ENCODE measurements around the gene LCN15.
"Not testable (repeated sequence)": the region's sequence is repeated elsewhere in the genome, so short reads cannot be mapped to it uniquely, and the experiment has no call there.

The LCN15 gene

GRCh38 chr9:136794281-136794999 lies 30.1 kb upstream of the LCN15 start:
- DNase-seq (ENCODE audit: low spot score), result no peak

GRCh38 chr9:136793086-136793946 lies 29.0 kb upstream of the LCN15 start:
- DNase-seq (ENCODE audit: low spot score), result no peak

GRCh38 chr9:136792321-136793085 lies 28.2 kb upstream of the LCN15 start:
- no peak for DNase-seq (ENCODE audit: low spot score)

GRCh38 chr9:136791516-136792276 lies 27.4 kb upstream of the LCN15 start:
- DNase-seq (ENCODE audit: low spot score), result peak; percentile 78

GRCh38 chr9:136790640-136791515 lies 26.6 kb upstream of the LCN15 start, which contains the start of gene TMEM141:
Gene TMEM141, plus strand, starts transcription at chr9:136791344. Its CDS starts 27 bp downstream, at chr9:136791371.
- DNase-seq (ENCODE audit: low spot score), result peak; percentile 99

GRCh38 chr9:136789523-136789937 lies 25.2 kb upstream of the LCN15 start:
- no peak for DNase-seq (ENCODE audit: low spot score)

GRCh38 chr9:136788644-136789522 lies 24.6 kb upstream of the LCN15 start:
- not testable (repeated sequence) for DNase-seq (ENCODE audit: low spot score)

GRCh38 chr9:136787690-136788400 lies 23.5 kb upstream of the LCN15 start:
- peak; percentile 65 for DNase-seq (ENCODE audit: low spot score)

GRCh38 chr9:136786983-136787382 lies 22.7 kb upstream of the LCN15 start:
- DNase-seq (ENCODE audit: low spot score), result not testable (repeated sequence)

- no peak for DNase-seq (ENCODE audit: low spot score)
Measured at GRCh38 chr9:136786451-136786850, 22.1 kb upstream of the LCN15 start.

- DNase-seq (ENCODE audit: low spot score), result peak; percentile 74
Measured at GRCh38 chr9:136785565-136786355, 21.4 kb upstream of the LCN15 start.

GRCh38 chr9:136784997-136785361 lies 20.7 kb upstream of the LCN15 start:
- DNase-seq (ENCODE audit: low spot score), result peak; percentile 61

GRCh38 chr9:136784249-136784996 lies 20.1 kb upstream of the LCN15 start:
- DNase-seq (ENCODE audit: low spot score), result no peak

- no peak for DNase-seq (ENCODE audit: low spot score)
Measured at GRCh38 chr9:136782452-136782851, 18.1 kb upstream of the LCN15 start.

GRCh38 chr9:136779808-136780207 lies 15.5 kb upstream of the LCN15 start:
- DNase-seq (ENCODE audit: low spot score), result no peak

- no peak for DNase-seq (ENCODE audit: low spot score)
Measured at GRCh38 chr9:136777359-136777758, 13.0 kb upstream of the LCN15 start.

GRCh38 chr9:136776947-136777346 lies 12.6 kb upstream of the LCN15 start:
- DNase-seq (ENCODE audit: low spot score), result no peak
